Vagina (tissue), 2 donors: ENCODE data around the gene ZNF57.
"Not testable (repeated sequence)": the region's sequence is repeated elsewhere in the genome, so short reads cannot be mapped to it uniquely, and the experiment has no call there.

Experiments
- CTCF ChIP-seq, 3 experiments: fragments of 450-650 bp in 2 of 3; fragments of 200-600 bp in 1 of 3; sonication (generic) in 1 of 3; IDR thresholded peaks; one replicate each; pipeline ENCODE4 v1.5.1; 2017 to 2019; ENCODE audit warnings: antibody characterized with exemption in 3 of 3, mild to moderate bottlenecking in 2 of 3, moderate library complexity in 2 of 3
- POLR2A ChIP-seq, 2 donors: fragments of 450-650 bp; IDR thresholded peaks; one replicate each; pipeline ENCODE4 v1.6.1; 2017; ENCODE audit warnings: antibody characterized with exemption in 2 of 2, mild to moderate bottlenecking in 2 of 2, moderate library complexity in 2 of 2
- POLR2AphosphoS5 ChIP-seq, 2 donors: sonication (generic); formaldehyde crosslinking; IDR thresholded peaks; one replicate each; pipeline ENCODE4 v1.9.0; 2017; ENCODE audit warnings: antibody characterized with exemption in 2 of 2, mild to moderate bottlenecking in 2 of 2, low read depth in 1 of 2; ENCODE audit not compliant: insufficient read depth in 1 of 2

GRCh38 chr19:2903326-2903725 is 2.6 kb downstream of the ZNF57 start:
- TF ChIP-seq POLR2A (IDR thresholded peaks at IDR 0.05); CTCF (IDR thresholded peaks at IDR 0.05); POLR2AphosphoS5 (IDR thresholded peaks at IDR 0.05; ENCODE audit: insufficient read depth in 1 of 2, low read depth in 1 of 2): not testable (repeated sequence)
